HG03378 (cell line): ENCODE measurements around the gene VSIG10.
"Not testable (repeated sequence)": the region's sequence is repeated elsewhere in the genome, so short reads cannot be mapped to it uniquely, and the experiment has no call there.

Experiments used
- ATAC-seq: cut with Tn5 transposase; IDR thresholded peaks from one replicate; pipeline ENCODE4 v1.9.1; 2021; ENCODE audit warnings: mild to moderate bottlenecking, moderate library complexity; ENCODE audit not compliant: unreplicated experiment

Gene VSIG10

DNA sequence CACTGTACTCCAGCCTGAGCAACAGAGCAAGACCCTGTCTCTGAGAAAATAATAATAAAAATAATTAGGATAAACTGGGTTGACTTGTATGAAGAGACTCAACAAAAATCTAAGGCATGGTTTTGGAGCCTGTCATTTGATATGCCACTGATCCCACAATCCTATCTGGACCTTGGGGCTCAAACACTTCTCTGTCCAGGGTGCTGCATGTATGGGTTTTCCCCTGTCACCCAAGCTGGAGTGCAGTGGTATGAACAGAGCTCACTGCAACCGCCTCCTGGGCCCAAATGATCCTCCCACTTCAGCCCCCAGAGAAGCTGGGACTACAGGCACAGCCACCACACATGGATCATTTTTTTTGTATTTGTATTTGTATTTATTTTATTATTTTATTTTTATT, 5.3 kb upstream of the VSIG10 start:
- no peak for ATAC-seq

DNA sequence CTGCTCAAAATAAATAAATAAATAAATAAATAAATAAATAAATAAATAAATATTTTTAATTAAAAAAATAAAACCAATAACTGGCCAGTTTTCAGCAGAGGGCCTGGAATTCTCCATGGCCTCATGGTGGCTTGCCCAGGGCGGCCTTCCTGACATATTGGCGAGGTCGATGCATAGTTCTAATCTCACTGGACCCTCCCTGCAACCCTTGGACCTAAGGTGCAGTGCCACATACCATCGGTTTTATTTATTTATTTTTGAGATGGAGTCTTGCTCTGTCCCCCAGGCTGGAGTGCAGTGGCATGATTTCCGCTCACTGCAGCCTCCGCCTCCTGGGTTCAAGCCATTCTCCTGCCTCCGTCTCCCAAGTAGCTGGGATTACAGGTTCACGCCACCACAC, 3.9 kb upstream of the VSIG10 start:
- no peak for ATAC-seq

DNA sequence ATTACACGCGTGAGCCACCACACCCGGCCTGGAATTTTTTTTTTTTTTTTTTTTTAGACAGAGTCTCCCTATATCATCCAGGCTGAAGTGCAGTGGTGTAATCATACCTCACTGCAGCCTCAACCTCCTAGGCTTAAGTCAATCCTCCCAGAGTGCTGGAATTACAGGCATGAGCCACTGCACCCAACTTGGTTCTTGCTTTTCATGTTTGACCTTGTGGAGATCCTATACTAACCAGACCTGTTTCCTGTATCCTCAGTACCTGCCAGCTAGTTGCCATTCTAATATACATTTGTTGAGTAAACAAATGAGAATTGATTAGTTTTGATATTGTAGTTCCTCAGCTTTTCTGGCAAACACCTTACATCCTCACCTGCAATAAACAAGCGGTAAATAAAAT, 3.2 kb upstream of the VSIG10 start:
- ATAC-seq, result no peak

DNA sequence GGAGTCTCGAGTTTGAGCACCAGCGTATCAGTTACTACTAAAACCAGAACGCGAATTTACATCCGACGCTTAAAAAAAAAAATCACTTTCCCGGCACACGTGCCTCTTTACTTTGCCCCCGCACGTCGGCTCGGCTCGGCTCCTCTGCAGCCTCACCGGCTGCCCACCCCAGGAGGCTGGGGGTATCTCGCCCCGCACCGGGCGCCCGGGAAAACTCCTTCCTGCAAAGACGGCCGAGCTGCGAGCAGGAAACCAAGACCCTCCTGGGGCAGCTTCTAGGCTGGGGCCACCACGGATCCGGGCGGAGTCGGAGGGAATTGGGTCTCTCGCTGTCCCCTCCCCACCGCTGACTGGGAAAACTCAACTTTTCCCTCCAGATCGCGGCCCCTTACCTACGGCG, 610 bp downstream of the VSIG10 start:
- no peak for ATAC-seq

DNA sequence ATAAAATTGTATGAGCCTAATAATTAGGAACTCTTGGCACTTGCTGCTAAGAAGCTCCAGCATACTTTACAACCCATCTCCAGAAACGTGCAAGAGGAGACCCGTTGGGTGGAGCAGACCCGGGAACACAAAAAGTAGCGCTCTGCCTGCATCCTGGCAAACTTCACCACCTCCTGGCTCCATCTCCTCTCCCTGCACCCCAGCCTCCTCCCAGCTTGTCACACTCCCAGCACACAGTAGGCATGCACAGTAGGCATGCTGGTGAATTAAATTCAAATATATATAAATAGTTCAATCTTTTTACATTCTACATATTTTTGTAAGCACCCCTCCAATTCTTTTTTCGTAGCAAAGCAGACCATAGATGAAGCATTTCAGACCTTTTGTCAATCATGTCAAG, 1.2 kb downstream of the VSIG10 start:
- ATAC-seq, result no peak

DNA sequence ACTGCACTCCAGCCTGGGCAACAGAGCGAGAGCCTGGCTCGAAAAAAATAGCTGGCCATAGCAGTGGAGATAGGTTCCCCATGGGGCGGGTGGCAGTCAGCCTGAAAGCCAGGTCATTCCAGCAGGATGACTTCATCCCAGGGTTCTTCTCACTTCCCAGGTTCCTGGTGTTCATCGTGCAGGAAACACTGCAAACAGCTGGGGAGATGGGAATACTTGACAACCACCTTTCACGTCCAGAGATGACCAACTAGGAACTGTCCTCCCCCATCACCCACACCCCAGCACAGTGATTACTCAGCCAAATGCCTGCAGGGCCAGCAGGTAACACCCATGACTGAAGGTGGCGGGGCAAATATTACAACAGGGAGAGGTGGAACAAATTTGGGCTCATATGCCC, 1.7 kb downstream of the VSIG10 start:
- no peak for ATAC-seq

DNA sequence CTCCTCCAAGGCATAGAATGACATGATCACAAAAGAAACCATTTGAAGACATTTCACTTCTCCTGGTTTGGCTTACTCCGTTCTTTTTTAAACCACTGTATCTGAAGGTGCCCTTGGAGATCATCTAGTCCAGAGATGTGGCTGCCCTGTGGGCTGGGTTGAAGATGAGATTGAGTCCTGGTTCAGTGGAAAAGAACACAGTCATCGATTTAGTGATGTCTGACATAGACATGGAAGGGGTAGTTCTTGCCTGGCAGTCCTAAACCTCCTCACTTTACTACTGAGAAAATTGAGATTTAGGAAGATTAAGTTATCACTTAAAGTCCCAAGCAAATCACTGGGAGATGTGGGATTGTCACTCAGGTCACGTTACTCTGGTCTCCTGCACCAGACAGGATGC, 2.8 kb downstream of the VSIG10 start:
- no peak for ATAC-seq

DNA sequence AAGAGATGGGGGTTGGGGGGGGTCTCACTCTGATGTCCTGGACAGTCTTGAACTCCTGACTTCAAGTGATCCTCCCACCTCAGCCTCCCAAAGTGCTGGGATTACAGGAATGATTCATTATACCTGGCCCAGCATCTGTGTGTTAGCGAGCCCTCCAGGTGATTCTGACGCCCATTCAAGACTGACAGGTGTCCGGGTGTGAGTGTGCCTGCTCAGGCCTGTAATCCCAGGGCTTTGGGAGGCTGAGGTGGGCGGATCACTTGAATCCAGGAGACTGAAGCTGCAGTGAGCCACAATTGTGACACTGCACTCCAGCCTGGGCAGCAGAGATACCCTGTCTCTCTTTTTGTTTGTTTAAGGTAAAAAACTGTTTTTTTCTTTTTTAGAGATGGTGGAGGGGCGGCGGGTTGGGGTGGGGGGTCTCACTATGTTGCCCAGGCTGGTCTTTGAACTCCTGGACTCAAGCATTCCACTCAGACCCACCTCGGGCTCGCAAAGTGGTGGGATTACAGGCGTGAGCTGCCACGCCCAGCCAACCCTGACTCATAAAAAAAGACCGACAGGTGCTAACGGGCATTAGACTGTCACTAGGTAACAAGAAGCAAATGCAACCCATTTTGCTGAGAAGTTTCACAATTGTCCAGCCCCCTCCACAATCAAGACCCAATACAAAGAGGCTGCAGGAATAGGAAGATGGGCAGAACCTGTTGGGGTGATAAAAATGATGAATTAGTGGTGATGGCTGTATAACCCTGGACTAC, 4.7 kb downstream of the VSIG10 start:
- no peak for ATAC-seq

DNA sequence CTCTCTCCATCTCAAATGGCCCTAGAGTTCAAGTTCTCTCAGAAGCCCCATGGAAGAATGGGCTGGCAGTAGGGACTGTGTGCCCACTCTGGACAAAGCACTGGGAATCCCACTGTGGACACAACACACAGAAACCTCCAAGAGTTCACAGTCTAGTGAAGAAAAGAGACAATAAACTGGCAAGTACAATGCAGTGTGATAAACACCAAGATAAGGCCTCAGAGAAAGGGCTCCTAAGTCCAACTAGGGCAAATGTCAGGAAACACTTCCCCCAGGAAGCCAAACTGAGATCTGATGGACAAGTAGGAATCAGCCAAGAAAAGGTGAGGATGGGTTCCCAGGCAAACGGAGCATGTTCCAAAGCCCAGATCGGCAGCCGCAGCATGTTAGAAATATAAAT, 5.4 kb downstream of the VSIG10 start:
- ATAC-seq, result no peak

DNA sequence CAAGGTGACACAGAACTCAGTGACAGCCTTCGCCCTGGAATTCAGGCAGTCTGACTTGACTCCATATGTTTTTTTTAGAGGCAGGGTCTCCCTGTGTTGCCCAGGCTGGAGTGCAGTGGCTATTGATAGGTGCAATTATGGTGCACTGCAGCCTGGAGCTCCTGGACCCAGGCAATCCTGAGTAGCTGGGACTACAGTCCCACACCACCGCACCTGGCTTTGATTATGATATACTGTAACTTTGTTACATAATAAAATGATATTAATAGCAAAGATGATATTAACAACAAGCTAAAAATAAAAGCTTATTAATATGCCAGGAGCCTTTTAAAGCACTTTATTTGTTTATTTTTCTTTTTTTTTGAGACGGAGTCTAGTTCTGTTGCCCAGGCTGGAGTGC, 9.8 kb downstream of the VSIG10 start:
- ATAC-seq, result no peak

DNA sequence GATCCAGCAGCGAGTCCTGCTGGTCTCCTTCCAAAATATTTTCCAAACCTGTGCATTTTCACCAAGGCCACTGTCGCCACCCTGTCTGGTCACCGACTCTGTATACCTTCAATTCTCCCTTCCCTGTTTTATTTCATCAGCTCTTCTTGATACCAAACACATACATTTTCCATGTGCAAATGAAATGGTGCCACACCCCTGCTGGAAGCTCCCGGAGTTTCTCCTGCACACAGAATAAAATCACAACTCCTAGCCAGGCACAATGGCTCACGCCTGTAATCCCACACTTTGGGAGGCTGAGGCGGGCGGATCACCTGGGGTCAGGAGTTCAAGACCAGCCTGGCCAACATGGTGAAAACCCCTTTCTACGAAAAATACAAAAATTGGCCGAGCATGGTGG, 14.0 kb downstream of the VSIG10 start:
- no peak for ATAC-seq

DNA sequence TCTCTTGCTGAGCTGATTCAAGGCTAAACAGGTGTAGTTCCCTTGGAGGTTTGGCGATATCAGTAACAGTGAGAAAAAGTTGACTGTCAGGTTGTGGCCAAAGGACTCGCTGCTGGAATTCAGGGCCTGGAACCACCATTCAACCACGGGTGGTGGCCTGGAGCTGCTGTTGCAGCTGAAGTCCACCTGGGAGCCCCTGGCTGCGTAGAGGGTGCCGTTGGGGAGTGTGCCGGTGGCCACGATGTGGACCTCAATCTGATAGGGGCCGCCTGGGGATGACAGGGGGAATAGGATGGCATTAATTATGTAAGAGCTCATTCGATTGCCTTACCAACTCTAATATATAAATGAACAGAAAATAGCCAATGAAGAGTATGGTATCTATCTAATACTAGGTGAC, 21.6 kb downstream of the VSIG10 start:
- ATAC-seq, result no peak

DNA sequence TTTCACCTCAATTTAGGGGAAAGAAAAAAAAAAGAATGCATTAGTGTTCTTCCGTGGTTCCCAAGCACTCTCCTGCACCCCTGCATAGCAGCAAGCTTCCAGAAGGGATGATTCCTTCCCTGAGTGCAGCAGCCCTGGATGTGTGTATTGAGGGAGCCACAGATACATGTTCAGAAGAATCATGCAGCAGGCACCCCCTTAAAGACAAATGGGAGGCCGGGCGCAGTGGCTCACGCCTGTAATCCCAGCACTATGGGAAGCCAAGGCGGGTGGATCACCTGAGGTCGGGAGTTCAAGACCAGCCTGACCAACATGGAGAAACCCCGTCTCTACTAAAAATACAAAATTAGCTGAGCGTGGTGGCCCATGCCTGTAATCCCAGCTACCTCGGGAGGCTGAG, 22.3 kb downstream of the VSIG10 start:
- not testable (repeated sequence) for ATAC-seq

DNA sequence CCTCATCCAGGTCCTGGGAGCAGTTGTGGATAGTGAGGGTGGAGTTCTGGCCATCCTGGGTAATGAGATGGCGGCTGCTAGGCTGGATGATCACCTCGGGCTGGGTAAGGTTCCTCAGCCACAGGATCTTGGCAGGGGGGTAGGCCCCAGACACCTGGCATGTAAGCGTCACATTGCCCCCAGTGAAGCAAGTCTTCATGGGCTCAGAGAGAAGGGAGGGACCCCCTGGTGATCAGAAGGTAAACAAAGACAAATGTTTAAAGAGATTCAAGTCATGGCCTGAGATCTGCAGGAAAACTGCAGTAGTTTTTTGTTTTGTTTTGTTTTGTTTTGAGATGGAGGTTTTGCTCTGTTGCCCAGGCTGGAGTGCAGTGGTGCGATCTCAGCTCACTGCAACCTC, 30.0 kb downstream of the VSIG10 start:
- no peak for ATAC-seq

DNA sequence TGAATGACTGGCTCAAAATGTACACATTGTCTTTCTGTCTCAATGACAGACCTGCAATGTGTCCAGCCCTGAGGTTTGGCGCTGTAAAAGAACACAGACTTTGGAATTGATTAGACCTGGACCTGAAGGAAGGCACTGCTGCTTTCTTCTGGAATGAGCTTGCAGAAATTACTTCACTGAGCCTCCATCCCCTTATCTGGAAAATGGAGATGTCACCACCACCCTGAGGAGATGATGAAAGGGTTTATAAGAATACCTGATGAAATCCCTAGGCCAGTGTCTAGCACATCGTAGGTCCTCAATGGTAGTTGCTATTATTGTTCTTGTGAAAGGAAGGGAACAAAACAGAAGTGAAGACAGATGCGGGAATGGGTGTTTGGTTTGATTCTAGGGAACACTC, 33.2 kb downstream of the VSIG10 start:
- ATAC-seq, result no peak

DNA sequence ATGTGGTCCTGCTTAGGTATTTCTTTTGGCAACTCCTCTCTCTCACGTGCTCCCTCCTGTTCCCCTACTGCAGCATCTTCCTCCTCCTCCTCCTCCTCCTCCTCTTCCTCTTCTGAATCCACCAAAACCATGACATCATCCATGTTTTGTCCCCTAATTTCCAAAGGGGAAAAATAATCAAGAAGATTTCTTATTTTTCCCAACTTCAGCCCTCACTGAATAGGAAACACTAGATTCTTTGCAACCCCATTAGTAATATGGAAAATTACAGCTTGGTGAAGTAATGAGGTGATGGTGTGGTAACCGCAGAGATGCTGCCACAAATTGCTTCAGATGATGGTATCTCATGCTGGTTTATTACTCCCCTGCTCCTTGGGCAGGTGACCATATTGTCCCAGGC, 35.4 kb downstream of the VSIG10 start:
- no peak for ATAC-seq

DNA sequence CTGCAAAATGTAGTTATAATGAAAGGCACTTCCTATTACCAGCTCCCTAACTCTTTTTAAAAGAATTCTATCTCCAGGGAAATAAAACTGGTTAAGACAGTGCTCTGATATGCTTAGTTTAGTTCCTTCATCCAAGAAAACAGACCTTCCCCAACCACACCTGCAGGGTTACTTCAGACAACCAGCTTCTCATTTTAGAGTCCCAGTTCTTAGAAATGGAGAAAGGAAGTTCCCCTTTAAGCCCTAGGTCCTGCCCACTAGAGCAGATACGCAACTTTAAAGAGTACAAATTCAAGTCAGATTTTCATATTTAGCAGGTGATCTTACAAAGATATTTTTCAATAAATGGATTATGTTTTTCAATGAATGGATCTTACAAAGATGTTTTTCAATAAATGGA, 38.4 kb downstream of the VSIG10 start:
- no peak for ATAC-seq

DNA sequence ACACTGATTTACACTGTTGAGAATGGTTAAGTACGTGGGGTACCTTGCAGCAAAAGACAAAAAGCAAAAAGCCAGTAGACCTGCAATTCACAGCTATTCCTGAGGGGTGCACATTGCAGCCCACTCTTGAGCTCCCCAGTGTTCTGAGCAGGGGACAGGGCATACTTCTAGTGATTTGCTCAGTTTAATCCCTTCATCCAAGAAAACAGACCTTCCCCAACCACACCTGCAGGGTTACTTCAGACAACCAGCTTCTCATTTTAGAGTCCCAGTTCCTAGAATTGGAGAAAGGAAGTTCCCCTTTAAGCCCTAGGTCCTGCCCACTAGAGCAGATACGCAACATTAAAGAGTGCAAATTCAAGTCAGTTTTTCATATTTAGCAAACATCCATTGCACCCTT, 39.2 kb downstream of the VSIG10 start:
- ATAC-seq, result no peak

DNA sequence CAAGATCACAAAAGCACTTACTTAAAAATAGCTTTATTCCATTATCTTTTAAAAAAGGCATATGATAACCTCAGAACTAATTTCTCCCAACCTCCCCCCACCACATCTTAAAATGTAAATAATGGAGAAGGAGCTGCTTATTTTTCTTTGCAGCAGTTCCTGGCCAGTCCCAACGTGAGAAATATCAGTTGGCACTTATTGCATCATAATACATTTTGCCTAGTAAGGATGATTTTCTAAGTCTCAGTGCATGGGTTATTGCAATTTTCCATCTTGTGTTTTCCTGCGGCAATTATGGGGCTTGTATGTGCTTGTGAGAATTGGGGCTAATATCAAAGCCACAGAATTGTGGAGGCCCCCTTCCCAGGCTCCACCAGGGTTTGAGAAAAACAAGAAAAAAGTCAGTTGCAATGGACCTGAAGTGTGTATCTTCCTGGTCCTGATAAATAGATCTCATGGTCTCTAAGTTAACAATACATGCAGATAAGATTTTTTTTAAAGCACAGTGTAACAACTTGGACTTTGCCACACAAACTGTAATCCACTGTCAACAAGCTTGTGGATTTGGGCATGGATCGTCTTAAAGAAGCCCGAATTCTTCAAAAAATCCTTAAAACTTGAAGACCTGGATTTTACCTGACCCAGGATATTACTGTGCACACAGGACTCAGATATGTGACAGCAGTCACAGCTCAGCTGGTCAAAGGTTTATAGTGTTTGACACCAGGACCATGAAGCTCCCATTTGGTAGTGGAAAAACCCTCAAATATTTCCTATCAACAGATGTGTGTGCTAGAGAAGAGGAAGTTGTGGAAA, 40.0 kb downstream of the VSIG10 start:
- ATAC-seq, result no peak

DNA sequence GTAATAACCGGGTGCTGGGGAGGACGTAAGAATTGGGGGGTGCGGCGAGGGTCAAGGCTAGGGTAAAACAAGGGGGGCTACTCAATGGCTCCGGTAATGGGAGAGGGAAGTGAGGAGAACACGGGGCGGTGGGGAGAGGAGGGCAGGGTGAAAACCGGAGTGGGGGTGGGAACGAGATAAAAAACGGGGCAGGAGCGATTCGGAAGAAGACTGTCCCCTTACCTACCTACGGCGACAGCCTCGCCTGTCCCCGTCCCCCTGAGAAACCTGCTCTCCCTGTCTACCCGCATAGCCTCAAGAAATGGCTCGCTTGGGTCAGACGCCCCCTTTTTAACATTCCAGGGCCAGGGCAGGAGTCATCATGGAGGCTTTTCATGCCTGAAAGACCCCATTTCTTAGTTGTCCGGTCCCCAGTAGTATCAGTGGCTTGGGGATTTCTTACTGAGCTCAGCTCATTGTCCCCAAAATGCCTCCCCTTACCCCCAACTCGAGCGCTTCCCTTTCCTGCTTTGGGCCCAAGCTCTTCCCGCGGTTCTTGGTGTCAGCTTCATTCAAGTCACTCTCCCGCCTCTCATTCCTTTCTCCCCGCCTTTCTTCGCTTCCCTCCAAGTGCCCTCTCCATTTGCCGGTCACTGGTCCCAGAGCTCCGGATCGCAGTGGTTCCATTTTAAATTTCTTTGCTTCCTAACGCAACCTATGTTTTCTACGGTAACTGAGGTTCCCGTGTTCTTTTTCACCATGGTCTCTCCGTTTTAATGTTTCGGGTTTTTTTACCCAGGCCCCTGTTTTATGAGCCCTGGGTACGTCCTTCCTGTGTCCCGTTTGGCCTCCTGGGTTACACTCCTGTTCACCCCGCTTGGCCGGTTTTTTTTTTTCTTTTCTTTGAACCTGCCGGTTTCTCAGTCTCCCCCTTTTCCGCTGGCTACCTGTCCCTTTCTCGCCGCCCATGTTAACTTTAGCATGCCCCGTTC, 41.7 kb downstream of the VSIG10 start:
- no peak for ATAC-seq
